Karpas-422 (cell line): ENCODE data around the gene BHLHA9. TPM values are rescaled to one million over a fixed set of nuclear protein-coding genes. Genes with fewer than 3 reads are reported as not detected.
"Not testable (repeated sequence)": the region's sequence is repeated elsewhere in the genome, so short reads cannot be mapped to it uniquely, and the experiment has no call there.

ENCODE experiments used
- DNase-seq: peaks from one replicate; pipeline ENCODE4 v3.0.0-alpha.2; 2015
- H2AFZ ChIP-seq: fragments of 200-600 bp; sonication (generic); 2 replicates; pipeline ENCODE4 v1.6.1; 2014; ENCODE audit warnings: antibody characterized with exemption, low read length, mixed read lengths
- H3K27ac ChIP-seq: fragments of 200-600 bp; sonication (generic); 2 replicates; pipeline ENCODE4 v1.5.1; 2014; ENCODE audit warnings: mild to moderate bottlenecking, low read length, moderate library complexity
- H3K27me3 ChIP-seq: fragments of 200-600 bp; sonication (generic); 2 replicates; pipeline ENCODE4 v1.6.1; 2014; ENCODE audit warnings: low read length, mixed read lengths
- H3K36me3 ChIP-seq: fragments of 200-600 bp; sonication (generic); 2 replicates; pipeline ENCODE4 v1.6.1; 2014; ENCODE audit warnings: low read length, mixed read lengths; ENCODE audit not compliant: insufficient read depth
- H3K4me1 ChIP-seq: fragments of 200-600 bp; sonication (generic); 2 replicates; pipeline ENCODE4 v1.6.1; 2014; ENCODE audit warnings: mild to moderate bottlenecking, low read length, mixed read lengths
- H3K4me2 ChIP-seq: fragments of 200-600 bp; sonication (generic); 2 replicates; pipeline ENCODE4 v1.6.1; 2014; ENCODE audit warnings: low read length, low read depth, mild to moderate bottlenecking; ENCODE audit not compliant: poor library complexity, severe bottlenecking
- H3K4me3 ChIP-seq: fragments of 200-600 bp; sonication (generic); 2 replicates; pipeline ENCODE4 v1.5.1; 2014; ENCODE audit warnings: mild to moderate bottlenecking, antibody characterized with exemption, low read length, mixed read lengths
- H3K79me2 ChIP-seq: fragments of 200-600 bp; sonication (generic); 2 replicates; pipeline ENCODE4 v1.6.1; 2014; ENCODE audit warnings: mild to moderate bottlenecking, low read length, mixed read lengths
- H3K9ac ChIP-seq: fragments of 200-600 bp; sonication (generic); 2 replicates; pipeline ENCODE4 v1.6.0; 2014; ENCODE audit warnings: low read length
- H3K9me2 ChIP-seq: fragments of 200-600 bp; sonication (generic), shearing (Covaris generic); replicated peaks from 2 replicates; pipeline ENCODE4 v1.6.0; 2014; ENCODE audit warnings: mild to moderate bottlenecking, low read length, moderate library complexity; ENCODE audit not compliant: insufficient read depth
- H3K9me3 ChIP-seq: fragments of 300-700, 200-600 bp; sonication (generic); 2 replicates; pipeline ENCODE4 v1.6.1; 2014; ENCODE audit warnings: low read length, mixed read lengths
- H4K20me1 ChIP-seq: fragments of 200-600 bp; sonication (generic); 2 replicates; pipeline ENCODE4 v1.6.1; 2014; ENCODE audit warnings: mild to moderate bottlenecking, antibody characterized with exemption, low read length, low read depth; ENCODE audit not compliant: insufficient read depth
- total RNA-seq: library from RNA; depleted of rRNA; stranded (reverse); fragments of >200 nt; shearing (Covaris generic); gene quantifications from 2 replicates; pipeline ENCODE4 v1.2.3, GENCODE V29; 2014; ENCODE audit warnings: low replicate concordance

Gene BHLHA9
- total RNA-seq, 1 experiment from 2014 or later = not detected

- Histone ChIP-seq H3K9me3 (no peaks in the 10 kb centered on the region), H3K9me2 (no peaks in the 10 kb centered on the region), H3K4me3 (no peak overlapping the region), H3K79me2 (no peaks in the 10 kb centered on the region), H3K27me3 (no peaks in the 10 kb centered on the region), H4K20me1 (no peaks in the 10 kb centered on the region), H3K4me2 (no peak overlapping the region), H3K9ac (no peak overlapping the region), H3K36me3 (no peaks in the 10 kb centered on the region), H3K27ac (no peak overlapping the region), H2AFZ (no peak overlapping the region), H3K4me1 (no peaks in the 10 kb centered on the region)
- DNase-seq = no peak
These were observed 29.5 kb downstream of the BHLHA9 start for GRCh38 chr17:1299552-1300370.

- Histone ChIP-seq H3K9ac (no peak overlapping the region), H3K9me2 (no peaks in the 10 kb centered on the region), H3K9me3 (no peaks in the 10 kb centered on the region), H3K4me2 (no peak overlapping the region), H3K27ac (no peak overlapping the region), H3K4me3 (no peak overlapping the region), H3K4me1 (no peaks in the 10 kb centered on the region), H3K36me3 (no peaks in the 10 kb centered on the region), H2AFZ (no peak overlapping the region), H3K79me2 (no peaks in the 10 kb centered on the region), H4K20me1 (no peaks in the 10 kb centered on the region), H3K27me3 (no peaks in the 10 kb centered on the region)
- no peak for DNase-seq
These were observed 30.2 kb downstream of the BHLHA9 start for GRCh38 chr17:1300371-1300905.

DNA sequence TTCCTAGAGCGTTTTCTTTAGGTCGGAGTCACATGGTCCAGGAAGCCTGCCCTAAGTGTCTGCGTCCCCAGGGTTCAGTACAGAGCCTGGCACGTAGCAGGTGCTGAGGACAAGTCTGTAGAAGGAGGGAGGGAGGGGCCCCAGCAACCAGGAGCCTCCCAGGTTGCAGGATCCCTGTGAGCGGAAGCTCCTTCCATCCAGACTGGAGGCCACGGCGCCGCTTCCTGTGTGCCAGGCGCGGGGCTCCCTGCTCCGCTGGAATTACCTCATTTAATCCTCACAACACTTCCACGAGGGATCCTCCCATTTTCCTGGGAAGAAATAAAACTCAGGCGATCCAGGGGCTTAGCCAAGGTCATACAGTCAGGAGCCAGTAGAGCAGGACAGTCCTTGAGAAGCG, 31.3 kb downstream of the BHLHA9 start:
- no peak for DNase-seq
- no peaks in the 10 kb centered on the region for H3K9me3 ChIP-seq
- no peak overlapping the region for H2AFZ ChIP-seq
- H3K4me1 ChIP-seq = no peaks in the 10 kb centered on the region
- no peak overlapping the region for H3K27ac ChIP-seq
- H3K4me3 ChIP-seq = no peak overlapping the region
- no peak overlapping the region for H3K9ac ChIP-seq
- no peaks in the 10 kb centered on the region for H3K36me3 ChIP-seq
- H3K4me2 ChIP-seq = no peak overlapping the region
- H3K9me2 ChIP-seq = no peaks in the 10 kb centered on the region
- no peaks in the 10 kb centered on the region for H3K27me3 ChIP-seq
- H4K20me1 ChIP-seq = no peaks in the 10 kb centered on the region
- H3K79me2 ChIP-seq = no peaks in the 10 kb centered on the region

DNA sequence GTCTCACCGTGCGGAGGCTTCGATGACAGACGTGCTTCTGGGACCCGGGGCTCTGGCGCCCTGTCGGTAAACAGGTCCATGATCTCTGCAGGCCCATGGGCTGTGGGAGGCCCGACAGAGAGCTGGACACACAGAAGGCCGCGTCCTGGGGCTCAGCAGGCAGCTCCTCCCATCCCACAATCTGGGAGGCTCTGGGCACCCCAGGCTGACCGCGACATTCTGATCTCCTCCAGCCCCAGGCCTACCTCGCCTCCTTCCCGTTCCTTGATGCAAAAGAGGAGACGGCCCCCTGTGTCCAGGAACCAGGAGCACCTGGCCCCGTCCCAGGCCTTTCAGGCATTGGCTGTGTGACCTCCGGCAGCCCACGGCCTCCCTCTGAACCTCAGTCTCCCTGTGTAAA, 32.5 kb downstream of the BHLHA9 start:
- Histone ChIP-seq H3K4me1 (no peaks in the 10 kb centered on the region), H3K9ac (no peak overlapping the region), H3K27me3 (no peaks in the 10 kb centered on the region), H3K27ac (no peak overlapping the region), H2AFZ (no peak overlapping the region), H3K9me2 (no peaks in the 10 kb centered on the region), H3K79me2 (no peaks in the 10 kb centered on the region), H3K4me3 (no peak overlapping the region), H4K20me1 (no peaks in the 10 kb centered on the region), H3K36me3 (no peaks in the 10 kb centered on the region), H3K9me3 (no peaks in the 10 kb centered on the region), H3K4me2 (no peak overlapping the region)
- DNase-seq = no peak

DNA sequence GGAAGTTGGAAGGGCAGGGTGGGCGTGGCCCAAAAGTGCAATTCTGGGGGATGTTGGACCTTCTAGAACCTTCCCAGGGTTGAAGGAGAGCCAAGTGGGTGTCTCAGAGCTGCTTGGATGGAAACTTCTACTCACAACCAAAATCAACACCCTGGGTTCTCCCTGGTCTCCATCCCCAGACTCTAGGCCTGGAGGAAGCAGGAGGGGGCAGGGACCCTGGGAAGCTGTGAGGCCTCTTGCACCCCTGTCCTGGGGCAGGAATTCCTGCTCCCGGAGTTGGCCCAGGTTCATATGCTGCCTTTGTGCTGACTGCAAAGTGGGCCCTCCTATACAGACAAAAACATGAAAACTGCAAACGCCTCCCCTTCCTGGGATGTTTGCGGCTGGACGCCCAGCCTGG, 34.3 kb downstream of the BHLHA9 start:
- no peak overlapping the region for H2AFZ ChIP-seq
- no peaks in the 10 kb centered on the region for H3K79me2 ChIP-seq
- H3K9ac ChIP-seq = no peak overlapping the region
- H3K9me2 ChIP-seq = no peaks in the 10 kb centered on the region
- no peak overlapping the region for H3K4me2 ChIP-seq
- H3K27me3 ChIP-seq = no peaks in the 10 kb centered on the region
- H3K27ac ChIP-seq = no peak overlapping the region
- H3K36me3 ChIP-seq = no peaks in the 10 kb centered on the region
- no peaks in the 10 kb centered on the region for H3K4me1 ChIP-seq
- H3K4me3 ChIP-seq = no peak overlapping the region
- H3K9me3 ChIP-seq = no peaks in the 10 kb centered on the region
- H4K20me1 ChIP-seq = no peaks in the 10 kb centered on the region
- no peak for DNase-seq

DNA sequence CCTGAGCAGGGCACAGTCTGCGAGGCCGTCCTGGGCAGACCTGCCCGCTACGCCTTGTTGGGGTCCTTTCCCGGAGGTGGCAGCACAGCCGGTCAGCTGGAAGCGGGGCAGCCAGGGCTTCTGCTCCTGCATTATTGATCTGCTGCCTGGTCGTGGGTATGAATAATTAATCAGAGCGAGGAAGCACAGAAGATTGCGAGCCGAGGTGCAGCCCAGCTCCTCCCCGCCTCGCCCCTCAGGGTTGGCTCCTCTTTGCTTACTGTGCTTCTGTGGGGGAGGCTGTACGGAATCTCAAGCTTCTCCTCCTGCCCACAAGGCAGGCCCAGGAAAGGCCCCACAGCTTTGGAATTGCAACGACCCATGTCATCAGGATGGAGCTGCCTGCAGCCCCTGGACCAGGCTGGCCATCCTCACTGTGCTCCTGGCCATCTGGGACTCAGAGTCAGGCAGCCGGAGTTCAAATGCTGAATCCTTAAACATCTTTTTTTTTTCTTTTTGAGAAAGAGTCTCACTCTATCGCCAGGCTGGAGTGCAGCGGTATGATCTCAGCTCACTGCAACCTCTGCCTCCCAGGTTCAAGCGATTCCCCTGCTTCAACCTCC, 34.8 kb downstream of the BHLHA9 start:
- H3K9me3 ChIP-seq = no peaks in the 10 kb centered on the region
- no peaks in the 10 kb centered on the region for H3K36me3 ChIP-seq
- H3K27me3 ChIP-seq = no peaks in the 10 kb centered on the region
- no peak overlapping the region for H3K27ac ChIP-seq
- H2AFZ ChIP-seq = no peak overlapping the region
- no peak overlapping the region for H3K4me3 ChIP-seq
- no peaks in the 10 kb centered on the region for H3K4me1 ChIP-seq
- no peak for DNase-seq
- no peak overlapping the region for H3K9ac ChIP-seq
- no peaks in the 10 kb centered on the region for H3K9me2 ChIP-seq
- H3K4me2 ChIP-seq = no peak overlapping the region
- H3K79me2 ChIP-seq = no peaks in the 10 kb centered on the region
- H4K20me1 ChIP-seq = no peaks in the 10 kb centered on the region

DNA sequence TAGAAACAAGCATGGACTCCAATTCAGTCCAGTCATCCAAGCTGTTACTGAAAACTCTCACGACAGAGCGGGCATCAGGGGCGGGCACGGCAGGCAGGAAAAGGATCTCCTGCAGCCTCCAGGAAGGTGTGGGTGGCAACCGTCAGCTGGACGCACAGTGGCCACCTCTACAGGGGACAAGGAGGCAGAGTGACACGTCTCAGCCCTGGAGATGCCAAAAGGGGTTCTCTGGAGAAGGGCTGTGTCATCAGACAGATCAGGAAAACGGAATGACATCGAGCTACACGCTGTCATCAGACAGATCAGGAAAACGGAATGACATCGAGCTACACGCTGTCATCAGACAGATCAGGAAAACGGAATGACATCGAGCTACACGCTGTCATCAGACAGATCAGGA, 37.6 kb downstream of the BHLHA9 start:
- not testable (repeated sequence) for H4K20me1 ChIP-seq, H3K27me3 ChIP-seq, H3K27ac ChIP-seq, H3K4me2 ChIP-seq, H3K9me3 ChIP-seq, H3K9me2 ChIP-seq, H3K79me2 ChIP-seq, H3K4me1 ChIP-seq, H2AFZ ChIP-seq, H3K9ac ChIP-seq, H3K36me3 ChIP-seq, H3K4me3 ChIP-seq, DNase-seq

DNA sequence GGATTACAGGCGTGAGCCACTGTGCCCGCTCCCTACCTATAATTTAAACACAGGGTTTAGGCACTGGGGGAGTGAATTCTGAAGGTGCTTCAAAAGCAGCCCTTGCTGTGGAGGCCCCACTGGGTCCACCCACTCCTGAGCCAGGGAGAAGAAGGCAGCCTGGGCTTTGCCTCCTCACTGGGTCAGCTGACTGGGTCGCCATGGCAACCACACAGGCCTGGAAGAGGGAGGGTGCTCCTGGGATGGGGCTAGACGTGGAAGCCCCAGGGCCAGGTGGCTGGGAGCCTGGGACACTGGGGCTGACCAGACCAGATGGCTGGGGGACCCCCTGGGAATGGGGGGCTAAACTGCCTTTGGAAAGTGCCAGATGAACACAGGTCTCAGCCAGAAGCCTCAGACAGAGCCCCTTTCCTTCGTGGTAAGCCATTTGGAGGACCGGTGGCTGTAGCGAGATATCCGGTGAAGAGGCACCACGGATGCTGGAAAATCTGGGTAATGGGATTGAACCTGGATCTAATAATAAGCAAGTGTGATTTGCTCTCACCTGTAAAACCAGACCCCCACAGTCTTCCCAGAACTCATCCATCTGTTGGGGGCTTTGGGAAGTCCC, 42.1 kb downstream of the BHLHA9 start:
- no peaks in the 10 kb centered on the region for H3K9me3 ChIP-seq
- H2AFZ ChIP-seq = no peak overlapping the region
- DNase-seq = peak; percentile 45
- no peak overlapping the region for H3K27ac ChIP-seq
- no peaks in the 10 kb centered on the region for H3K9me2 ChIP-seq
- H3K4me2 ChIP-seq = no peak overlapping the region
- H3K27me3 ChIP-seq = no peaks in the 10 kb centered on the region
- no peaks in the 10 kb centered on the region for H3K36me3 ChIP-seq
- no peak overlapping the region for H3K4me3 ChIP-seq
- H3K4me1 ChIP-seq = no peaks in the 10 kb centered on the region
- H3K9ac ChIP-seq = no peak overlapping the region
- H4K20me1 ChIP-seq = no peaks in the 10 kb centered on the region
- no peaks in the 10 kb centered on the region for H3K79me2 ChIP-seq
